ENCODE measurements around the gene FRMPD2. TPM values are rescaled to one million over a fixed set of nuclear protein-coding genes. Genes with fewer than 3 reads are reported as not detected.
A peak's percentile ranks its signal among the peaks of the same experiment; 100 is the strongest.

The FRMPD2 gene
- total and polyA plus RNA-seq, 7 donors, result 0.09 TPM; not detected in 6

- no peaks in the 10 kb centered on the region for H3K36me3 ChIP-seq
- WGBS, 2 donors, result 41 to 70% methylated on average over 5 of the region's 5 CpGs
- H3K4me3 ChIP-seq, result no peak overlapping the region
- H3K27me3 ChIP-seq, result no peaks in the 10 kb centered on the region
- intact Hi-C loops (cut with DNase I), result no loop called here
- H3K9me3 ChIP-seq, result no peaks in the 10 kb centered on the region
- no peak for TF ChIP-seq EP300 (IDR thresholded peaks at IDR 0.05)
- TF ChIP-seq CTCF (IDR thresholded peaks at IDR 0.05), result peak in 2 of 4 experiments; percentile 23 to 30
- H3K27ac ChIP-seq, result no peak overlapping the region
- no peaks in the 10 kb centered on the region for H3K4me1 ChIP-seq
- DNase-seq, result no peak
These were observed 58.9 kb downstream of the FRMPD2 start for GRCh38 chr10:48215486-48216203.

GRCh38 chr10:48214716-48215485 is 59.6 kb downstream of the FRMPD2 start:
- Histone ChIP-seq H3K9me3 (no peaks in the 10 kb centered on the region), H3K27me3 (no peaks in the 10 kb centered on the region), H3K27ac (no peak overlapping the region), H3K4me3 (no peak overlapping the region), H3K36me3 (no peaks in the 10 kb centered on the region), H3K4me1 (no peaks in the 10 kb centered on the region)
- intact Hi-C loops (cut with DNase I), result no loop called here
- DNase-seq, result no peak
- no peak for TF ChIP-seq CTCF (IDR thresholded peaks at IDR 0.05)
- no peak for TF ChIP-seq EP300 (IDR thresholded peaks at IDR 0.05)
- TF ChIP-seq POLR2A (IDR thresholded peaks at IDR 0.05), result no peak
- no peak for TF ChIP-seq POLR2AphosphoS5 (IDR thresholded peaks at IDR 0.05)
- WGBS, 2 donors, result 88 to 93% methylated on average over 6 of the region's 6 CpGs

- no peaks in the 10 kb centered on the region for H3K36me3 ChIP-seq
- no peak overlapping the region for H3K27ac ChIP-seq
These were observed 61.4 kb downstream of the FRMPD2 start for GRCh38 chr10:48213047-48213446.

GRCh38 chr10:48211777-48212176 is 62.7 kb downstream of the FRMPD2 start:
- H3K4me1 ChIP-seq, result no peaks in the 10 kb centered on the region
- no peak overlapping the region for H3K4me3 ChIP-seq
- DNase-seq, result no peak
- H3K36me3 ChIP-seq, result no peaks in the 10 kb centered on the region
- no peak for TF ChIP-seq POLR2AphosphoS5 (IDR thresholded peaks at IDR 0.05)
- no peak overlapping the region for H3K27ac ChIP-seq
- H3K9me3 ChIP-seq, result no peaks in the 10 kb centered on the region
- H3K27me3 ChIP-seq, result no peaks in the 10 kb centered on the region
- WGBS, 2 donors, result 93% methylated on average over 7 of the region's 7 CpGs
- intact Hi-C loops (cut with DNase I), result no loop called here

More at GRCh38 chr10:48213047-48213446, 61.4 kb downstream of the FRMPD2 start:
- Histone ChIP-seq H3K4me1 (no peaks in the 10 kb centered on the region), H3K4me3 (no peak overlapping the region), H3K9me3 (no peaks in the 10 kb centered on the region), H3K27me3 (no peaks in the 10 kb centered on the region)
- no peak for TF ChIP-seq CTCF (IDR thresholded peaks at IDR 0.05)
- no peak for TF ChIP-seq POLR2A (IDR thresholded peaks at IDR 0.05)
- no peak for TF ChIP-seq POLR2AphosphoS5 (IDR thresholded peaks at IDR 0.05)
- TF ChIP-seq EP300 (IDR thresholded peaks at IDR 0.05), result no peak
- no peak for DNase-seq
- WGBS, 2 donors, result 67 to 74% methylated on average over 1 of the region's 1 CpG
- intact Hi-C loops (cut with DNase I), result no loop called here

- no peak for TF ChIP-seq CTCF (IDR thresholded peaks at IDR 0.05)
- TF ChIP-seq EP300 (IDR thresholded peaks at IDR 0.05), result no peak
- no peak for TF ChIP-seq POLR2AphosphoS5 (IDR thresholded peaks at IDR 0.05)
- no peak for TF ChIP-seq POLR2A (IDR thresholded peaks at IDR 0.05)
- H3K36me3 ChIP-seq, result no peaks in the 10 kb centered on the region
- intact Hi-C loops (cut with DNase I), result no loop called here
- no peaks in the 10 kb centered on the region for H3K4me1 ChIP-seq
- H3K4me3 ChIP-seq, result no peak overlapping the region
- H3K9me3 ChIP-seq, result no peaks in the 10 kb centered on the region
- H3K27me3 ChIP-seq, result no peaks in the 10 kb centered on the region
- H3K27ac ChIP-seq, result no peak overlapping the region
- WGBS, 2 donors, result 91 to 92% methylated on average over 5 of the region's 5 CpGs
- DNase-seq, result no peak
These were observed 63.5 kb downstream of the FRMPD2 start for GRCh38 chr10:48210966-48211365.

Data from sigmoid colon (tissue), 7 donors.